SKM-1 (cell line): Measurements from ENCODE around the gene CECR2.
A peak's percentile ranks its signal among the peaks of the same experiment; 100 is the strongest.

Source experiments
- DNase-seq: peaks from one replicate; lab custom pipeline; 2025; ENCODE audit not compliant: unreplicated experiment; lab: John Stamatoyannopoulos, UW

The CECR2 gene

GRCh38 chr22:17369439-17370025, at the start of gene CECR2:
Gene CECR2 (plus strand): TSS chr22:17369460. CDS start chr22:17369784, 324 bp downstream.
- no peak for DNase-seq

- no peak for DNase-seq
Observed at GRCh38 chr22:17319546-17319945, 49.7 kb upstream of the CECR2 start.

- no peak for DNase-seq
Observed at GRCh38 chr22:17322511-17322910, 46.7 kb upstream of the CECR2 start.

GRCh38 chr22:17331690-17332089, 37.6 kb upstream of the CECR2 start:
- DNase-seq, result no peak

- no peak for DNase-seq
Observed at GRCh38 chr22:17332109-17332800, 37.0 kb upstream of the CECR2 start.

- DNase-seq, result peak; percentile 50
Observed at GRCh38 chr22:17334059-17334458, 35.2 kb upstream of the CECR2 start.

- DNase-seq, result no peak
Observed at GRCh38 chr22:17334983-17335382, 34.3 kb upstream of the CECR2 start.

- peak; percentile 59 for DNase-seq
Observed at GRCh38 chr22:17336061-17336460, 33.2 kb upstream of the CECR2 start.

- DNase-seq, result no peak
Observed at GRCh38 chr22:17337639-17338038, 31.6 kb upstream of the CECR2 start.

GRCh38 chr22:17339095-17339693, 30.1 kb upstream of the CECR2 start:
- peak; percentile 94 for DNase-seq

- DNase-seq, result no peak
Observed at GRCh38 chr22:17342361-17342760, 26.9 kb upstream of the CECR2 start.

- no peak for DNase-seq
Observed at GRCh38 chr22:17343766-17344165, 25.5 kb upstream of the CECR2 start.

GRCh38 chr22:17346578-17346977, 22.7 kb upstream of the CECR2 start:
- no peak for DNase-seq

- no peak for DNase-seq
Observed at GRCh38 chr22:17347724-17348123, 21.5 kb upstream of the CECR2 start.

- no peak for DNase-seq
Observed at GRCh38 chr22:17348464-17349103, 20.7 kb upstream of the CECR2 start.

- no peak for DNase-seq
Observed at GRCh38 chr22:17349172-17349571, 20.1 kb upstream of the CECR2 start.

- DNase-seq, result no peak
Observed at GRCh38 chr22:17350292-17350691, 19.0 kb upstream of the CECR2 start.

- DNase-seq, result no peak
Observed at GRCh38 chr22:17352798-17353197, 16.5 kb upstream of the CECR2 start.

- DNase-seq, result no peak
Observed at GRCh38 chr22:17357688-17358087, 11.6 kb upstream of the CECR2 start.

GRCh38 chr22:17358415-17358814, 10.8 kb upstream of the CECR2 start:
- DNase-seq, result no peak

GRCh38 chr22:17359501-17359900, 9.8 kb upstream of the CECR2 start:
- peak; percentile 64 for DNase-seq

- no peak for DNase-seq
Observed at GRCh38 chr22:17366329-17366728, 2.9 kb upstream of the CECR2 start.
